DMS53 treated with DMSO at 0.1 percent for 48 hours (cell line): ENCODE data around the gene AVPI1.
"Not testable (repeated sequence)": the region's sequence is repeated elsewhere in the genome, so short reads cannot be mapped to it uniquely, and the experiment has no call there.

Experiments
- DNase-seq: peaks from one replicate; lab custom pipeline; 2025; ENCODE audit not compliant: unreplicated experiment; lab: John Stamatoyannopoulos, UW

AVPI1 gene

DNA sequence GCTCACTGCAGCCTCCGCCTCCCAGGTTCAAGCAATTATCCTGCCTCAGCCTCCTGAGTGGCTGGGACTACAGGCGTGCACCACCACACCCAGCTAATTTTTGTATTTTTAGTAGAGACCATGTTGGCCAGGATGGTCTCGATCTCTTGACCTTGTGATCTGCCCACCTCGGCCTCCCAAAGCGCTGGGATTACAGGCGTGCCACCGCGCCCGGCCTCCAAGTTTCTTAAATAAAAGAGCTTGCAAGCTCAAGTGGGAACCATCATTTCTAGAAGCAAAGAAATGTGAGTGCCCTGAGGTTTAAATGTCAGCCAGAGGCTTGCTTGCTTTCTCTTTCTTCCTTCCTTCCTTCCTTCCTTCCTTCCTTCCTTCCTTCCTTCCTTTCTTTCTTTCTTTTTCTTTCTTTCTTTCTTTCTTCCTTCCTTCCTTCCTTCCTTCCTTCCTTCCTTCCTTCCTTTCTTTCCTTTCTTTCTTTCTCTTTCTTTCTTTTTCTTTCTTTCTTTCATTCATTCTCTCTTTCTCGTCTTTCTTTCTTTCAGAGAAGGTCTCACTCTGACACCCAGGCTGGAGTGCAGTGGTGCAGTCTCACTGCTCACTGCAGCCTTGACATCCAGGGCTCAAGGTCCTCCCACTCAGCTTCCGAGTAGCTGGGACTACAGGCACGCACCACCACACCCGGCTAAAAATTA, 44.4 kb downstream of the AVPI1 start:
- not testable (repeated sequence) for DNase-seq

DNA sequence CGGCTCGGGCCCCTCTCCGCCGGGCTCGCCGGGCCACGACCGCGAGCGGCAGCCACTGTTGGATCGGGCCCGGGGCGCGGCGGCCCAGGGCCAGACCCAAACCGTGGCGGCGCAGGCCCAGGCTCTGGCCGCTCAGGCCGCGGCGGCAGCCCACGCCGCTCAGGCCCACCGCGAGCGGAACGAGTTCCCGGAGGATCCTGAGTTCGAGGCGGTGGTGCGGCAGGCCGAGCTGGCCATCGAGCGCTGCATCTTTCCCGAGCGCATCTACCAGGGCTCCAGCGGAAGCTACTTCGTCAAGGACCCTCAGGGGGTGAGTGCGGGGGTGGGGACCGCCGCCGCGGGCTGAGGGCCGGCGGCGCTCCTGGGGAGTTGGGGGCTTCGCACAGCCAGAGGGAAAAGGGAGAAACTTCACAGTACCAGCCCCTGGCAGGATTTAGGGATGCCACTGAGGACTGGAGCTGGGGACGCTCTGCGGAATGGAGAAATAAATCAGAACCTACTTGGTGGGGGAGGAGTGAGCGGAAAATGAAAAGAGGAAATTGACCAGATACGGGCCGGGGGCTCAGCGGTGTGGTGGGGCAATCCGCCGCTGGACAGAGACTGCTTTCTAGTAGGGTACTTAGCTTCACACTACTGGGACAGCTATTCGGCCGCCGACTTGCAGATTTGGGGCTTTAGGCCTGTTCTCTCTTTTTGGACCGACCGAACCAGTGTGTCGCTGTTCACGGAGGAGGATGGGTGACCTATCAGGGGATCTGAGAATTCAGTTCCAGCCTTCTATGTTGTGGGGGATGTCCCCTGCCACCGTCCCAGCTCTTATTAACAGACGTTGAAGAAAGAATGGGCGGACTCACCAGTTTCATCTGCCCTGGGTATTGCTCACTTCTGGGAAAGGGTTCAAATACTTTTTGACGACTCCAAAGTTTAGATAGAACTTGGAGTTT, 45.9 kb downstream of the AVPI1 start:
- DNase-seq: no peak

DNA sequence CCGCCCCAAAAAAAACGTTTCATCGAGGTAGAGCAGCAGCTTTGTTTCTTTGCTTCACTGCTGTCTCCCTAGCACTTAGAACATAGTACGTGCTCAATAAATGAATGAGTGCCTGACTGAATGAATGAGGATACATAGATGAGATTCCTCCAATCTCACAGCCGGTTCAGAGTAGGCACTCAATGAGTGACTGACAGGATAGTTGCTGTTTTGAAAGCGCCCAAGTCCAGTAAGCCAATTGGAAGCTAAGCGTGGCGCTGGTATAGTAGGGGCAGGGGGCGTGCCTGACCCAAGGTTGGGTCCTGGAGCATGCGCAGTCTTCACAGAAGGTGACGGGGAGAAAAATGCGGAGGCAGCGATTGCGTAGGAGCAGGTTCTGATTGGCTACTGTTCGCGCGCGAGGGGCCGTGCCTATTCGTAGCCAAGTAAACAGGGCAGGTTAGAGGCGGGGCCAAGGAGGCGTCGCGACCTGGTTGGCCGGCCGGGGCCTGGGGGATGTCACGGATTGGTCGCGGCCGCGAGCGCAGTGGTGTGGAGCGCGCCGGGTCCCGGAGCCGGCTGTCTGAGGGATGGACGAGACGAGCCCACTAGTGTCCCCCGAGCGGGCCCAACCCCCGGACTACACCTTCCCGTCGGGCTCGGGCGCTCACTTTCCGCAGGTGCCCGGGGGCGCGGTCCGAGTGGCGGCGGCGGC, 46.7 kb downstream of the AVPI1 start, which contains the start of gene PI4K2A:
TSS of gene PI4K2A (plus strand) at position 498 of the 694 bp plus-strand sequence. CDS start at position 570, 72 bp downstream.
- DNase-seq: peak; percentile 100

DNA sequence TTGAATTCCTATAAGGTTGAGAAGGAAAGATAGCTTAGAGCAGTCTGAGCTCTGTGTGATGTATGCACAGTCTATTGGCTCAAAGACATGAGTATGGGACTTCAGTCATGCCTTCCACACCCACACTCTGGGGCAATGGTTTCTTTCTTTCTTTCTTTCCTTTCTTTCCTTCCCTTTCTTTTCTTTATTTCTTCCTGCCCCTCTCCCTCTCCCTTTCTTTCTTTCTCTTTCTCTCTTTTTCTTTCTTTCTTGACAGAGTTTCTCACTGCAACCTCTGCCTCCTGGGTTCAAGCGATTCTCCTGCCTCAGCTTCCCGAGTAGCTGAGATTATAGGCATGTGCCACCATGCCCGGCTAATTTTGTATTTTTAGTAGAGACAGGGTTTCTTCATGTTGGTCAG, 48.0 kb downstream of the AVPI1 start:
- DNase-seq: not testable (repeated sequence)

DNA sequence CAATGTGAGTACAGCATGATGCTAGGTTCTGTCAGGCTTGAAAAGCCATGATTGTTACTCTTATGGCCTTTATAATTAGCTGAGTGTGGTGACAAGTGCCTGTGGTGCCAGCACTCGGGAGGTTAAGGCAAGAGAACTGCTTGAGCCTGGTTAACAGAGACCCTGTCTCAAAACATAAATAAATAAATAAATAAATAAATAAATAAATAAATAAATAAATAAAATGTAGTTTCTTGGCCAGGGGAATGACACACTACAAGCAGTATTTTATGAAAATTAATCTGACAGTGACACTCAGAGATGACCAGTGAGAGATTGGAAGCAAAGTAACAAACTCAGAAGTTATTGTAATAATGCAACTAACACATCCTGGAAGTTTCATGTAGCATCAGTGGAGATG, 51.5 kb downstream of the AVPI1 start:
- no peak for DNase-seq

DNA sequence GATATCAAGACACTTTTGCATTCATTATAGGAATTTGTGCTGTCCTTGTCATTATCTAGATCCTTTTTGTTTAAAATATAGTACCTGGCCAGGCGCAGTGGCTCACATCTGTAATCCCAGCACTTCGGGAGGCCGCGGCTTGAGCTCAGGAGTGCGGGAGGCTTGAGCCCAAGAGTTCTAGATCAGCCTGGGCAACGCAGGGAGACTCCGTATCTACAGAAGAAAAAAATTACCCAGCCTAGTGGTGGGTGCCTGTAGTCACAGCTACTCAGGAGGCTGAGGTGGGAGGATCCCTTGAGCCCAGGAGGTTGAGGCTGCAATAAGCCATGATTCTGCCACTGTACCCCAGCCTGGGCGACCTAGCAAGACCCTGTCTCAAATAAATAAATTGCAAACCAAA, 53.1 kb downstream of the AVPI1 start:
- DNase-seq: peak; percentile 85

DNA sequence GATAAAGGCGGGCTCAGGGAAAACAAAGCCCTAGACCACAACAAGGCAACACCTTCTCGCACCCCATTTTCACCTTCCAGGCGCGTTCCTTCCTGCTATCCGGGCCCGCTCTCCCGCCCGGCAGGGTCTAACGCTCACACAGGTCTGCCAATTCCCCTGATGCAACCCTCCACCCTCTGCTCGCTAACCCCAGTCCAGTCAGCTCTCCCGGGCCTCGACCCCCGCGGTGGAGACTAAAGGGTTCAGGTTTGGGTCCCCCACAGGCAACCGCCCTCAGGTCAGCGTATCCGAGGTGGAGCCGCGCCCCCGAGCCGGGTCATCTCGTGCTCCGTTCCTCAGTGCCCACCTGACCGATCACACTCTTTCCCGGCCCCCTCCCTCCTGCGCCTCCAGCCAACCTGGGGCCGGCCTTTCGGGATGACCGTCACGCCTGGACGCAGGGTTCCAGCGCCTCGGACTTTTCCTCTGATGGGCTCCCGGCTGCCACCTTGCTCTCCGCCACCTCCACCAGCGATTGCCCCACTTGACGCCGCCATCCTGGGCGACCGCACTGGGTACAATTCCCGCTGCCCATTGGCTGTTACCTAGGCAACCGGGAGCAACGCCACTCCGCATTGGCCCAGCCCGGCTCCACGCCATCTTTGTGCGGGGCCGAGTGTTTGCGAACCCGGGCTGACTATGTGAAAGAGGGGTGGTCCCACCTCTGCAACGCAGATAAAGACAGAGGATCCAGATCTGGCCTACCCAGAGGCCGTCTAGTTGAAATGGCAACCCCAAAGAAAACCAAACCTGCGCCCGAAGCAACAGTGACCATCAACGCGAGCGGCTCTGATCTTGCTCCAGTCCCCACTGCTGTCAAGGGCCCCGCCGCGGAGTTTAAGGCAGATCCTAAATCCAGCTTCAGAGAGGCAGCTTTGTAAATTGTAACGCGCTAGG, 53.8 kb downstream of the AVPI1 start, which contains the start of gene MORN4:
TSS of gene MORN4 (minus strand) at position 552 of the 936 bp plus-strand sequence. CDS start 13,847 bp downstream, outside the sequence.
- peak; percentile 96 for DNase-seq

DNA sequence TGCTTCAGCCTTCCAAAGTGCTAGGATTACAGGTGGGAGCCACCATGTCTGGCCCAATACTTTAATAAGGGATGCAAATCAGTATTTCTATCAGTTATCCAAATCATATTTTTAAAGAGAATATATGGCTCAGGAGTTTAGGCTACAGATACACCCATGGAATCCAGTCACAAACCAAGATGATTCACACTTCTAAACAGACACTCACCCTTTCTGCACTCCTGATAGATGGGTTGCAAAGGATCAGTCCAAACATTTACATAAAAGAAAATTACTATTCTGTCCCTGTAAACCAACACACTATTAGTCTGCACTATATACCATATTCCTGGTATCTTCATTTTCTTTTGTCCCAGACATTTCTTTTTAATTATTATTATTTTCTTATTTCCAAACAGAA, 55.9 kb downstream of the AVPI1 start:
- DNase-seq: no peak

DNA sequence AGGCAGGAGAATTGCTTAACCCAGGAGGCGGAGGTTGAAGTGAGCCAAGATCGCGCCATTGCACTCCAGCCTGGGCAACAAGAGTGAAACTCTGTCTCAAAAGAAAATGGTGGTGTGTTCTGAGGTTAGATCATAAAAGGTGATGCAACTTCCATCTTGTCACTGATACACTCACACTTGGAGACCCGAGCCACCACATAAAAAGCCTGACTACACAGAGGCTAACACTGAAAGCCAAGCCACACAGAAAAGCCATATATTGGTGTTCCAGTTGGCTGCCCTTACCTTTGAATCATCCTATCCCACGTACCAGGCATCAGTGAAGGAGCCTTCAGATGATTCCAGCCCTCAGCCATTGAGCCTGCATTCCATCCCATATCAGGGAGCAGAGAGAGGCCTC, 57.8 kb downstream of the AVPI1 start:
- DNase-seq: no peak

DNA sequence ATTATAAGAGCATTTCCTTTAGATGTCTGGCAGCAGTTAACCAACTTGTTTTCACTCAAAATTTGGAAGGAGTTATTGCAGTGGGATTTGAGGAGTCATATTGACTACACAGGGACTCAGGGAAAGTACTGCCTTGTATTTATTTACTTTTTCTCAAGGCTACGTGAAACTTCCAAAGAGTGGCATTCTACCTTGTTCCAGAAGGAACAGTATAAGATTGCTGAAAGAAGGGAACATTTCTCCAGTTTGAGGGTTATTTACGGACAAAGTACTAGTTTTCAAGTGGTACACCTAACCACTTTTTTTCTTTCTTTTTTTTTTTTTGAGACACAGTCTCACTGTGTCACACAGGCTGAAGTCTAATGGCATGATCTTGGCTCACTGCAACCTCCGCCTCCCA, 58.8 kb downstream of the AVPI1 start:
- DNase-seq: no peak

DNA sequence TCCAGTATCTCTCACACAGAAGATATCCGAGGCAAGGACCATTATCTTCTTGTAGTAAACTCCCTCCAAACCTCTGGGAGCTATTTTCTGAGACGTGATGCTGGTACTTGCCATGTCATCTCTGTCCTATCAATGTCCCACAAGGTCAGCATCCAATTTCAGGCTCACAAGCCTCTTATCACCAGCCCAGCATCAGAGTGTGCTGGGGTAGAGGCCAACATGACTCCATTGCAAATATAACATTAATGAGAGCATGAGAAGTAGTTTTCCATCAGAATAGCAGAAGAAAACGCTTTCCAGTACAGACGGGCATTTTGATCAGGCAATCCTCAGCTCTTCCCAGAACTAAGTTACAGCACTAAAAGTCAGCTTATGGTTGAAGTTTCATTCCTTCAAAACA, 59.3 kb downstream of the AVPI1 start:
- DNase-seq: no peak
